ENCODE measurements around the gene ABCD1.
A peak's percentile ranks its signal among the peaks of the same experiment; 100 is the strongest.
"Not testable (repeated sequence)": the region's sequence is repeated elsewhere in the genome, so short reads cannot be mapped to it uniquely, and the experiment has no call there.

ABCD1 gene

DNA sequence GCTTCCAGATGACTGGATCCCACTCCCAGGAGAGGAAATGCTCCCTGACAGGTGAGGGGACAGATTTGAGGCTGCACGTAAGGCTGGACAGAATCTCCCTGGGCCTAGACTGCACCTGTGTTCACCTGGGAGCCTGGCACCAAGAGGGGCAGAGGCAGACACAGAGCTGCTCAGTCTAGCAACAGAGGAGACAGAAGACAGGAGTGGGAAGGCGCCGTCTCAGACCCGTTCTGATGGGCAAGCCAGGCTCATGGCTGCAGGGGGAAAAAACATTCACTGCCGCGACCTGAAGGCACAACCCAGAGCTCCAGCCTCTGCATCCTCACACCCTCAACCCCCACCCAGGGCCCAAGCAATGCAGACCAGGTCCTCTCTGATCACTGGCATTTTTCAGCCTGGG is 17.2 kb upstream of the ABCD1 start:
- no peak for DNase-seq

DNA sequence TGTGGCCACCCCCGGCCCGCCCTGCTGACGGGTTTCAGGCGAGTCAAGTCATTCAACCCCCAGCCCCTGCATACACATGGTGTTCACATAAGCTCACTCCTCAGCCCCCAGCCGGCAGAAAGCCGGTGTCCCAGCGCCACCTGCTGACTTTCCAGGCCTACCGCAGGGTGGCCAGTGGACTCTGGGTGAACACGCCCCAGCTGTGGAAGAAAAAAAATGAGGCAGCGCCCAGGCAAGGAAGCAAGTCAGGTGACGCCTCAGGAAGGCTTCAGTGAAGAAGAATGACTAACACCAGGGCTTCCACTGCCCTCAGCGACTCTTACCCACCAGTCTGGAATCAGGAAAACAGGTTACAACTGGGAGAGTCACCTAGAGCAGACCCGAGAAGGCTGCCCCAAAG is 16.2 kb upstream of the ABCD1 start:
- peak in 48 of 56 donors; percentile 3 to 75 (median 36) for DNase-seq

DNA sequence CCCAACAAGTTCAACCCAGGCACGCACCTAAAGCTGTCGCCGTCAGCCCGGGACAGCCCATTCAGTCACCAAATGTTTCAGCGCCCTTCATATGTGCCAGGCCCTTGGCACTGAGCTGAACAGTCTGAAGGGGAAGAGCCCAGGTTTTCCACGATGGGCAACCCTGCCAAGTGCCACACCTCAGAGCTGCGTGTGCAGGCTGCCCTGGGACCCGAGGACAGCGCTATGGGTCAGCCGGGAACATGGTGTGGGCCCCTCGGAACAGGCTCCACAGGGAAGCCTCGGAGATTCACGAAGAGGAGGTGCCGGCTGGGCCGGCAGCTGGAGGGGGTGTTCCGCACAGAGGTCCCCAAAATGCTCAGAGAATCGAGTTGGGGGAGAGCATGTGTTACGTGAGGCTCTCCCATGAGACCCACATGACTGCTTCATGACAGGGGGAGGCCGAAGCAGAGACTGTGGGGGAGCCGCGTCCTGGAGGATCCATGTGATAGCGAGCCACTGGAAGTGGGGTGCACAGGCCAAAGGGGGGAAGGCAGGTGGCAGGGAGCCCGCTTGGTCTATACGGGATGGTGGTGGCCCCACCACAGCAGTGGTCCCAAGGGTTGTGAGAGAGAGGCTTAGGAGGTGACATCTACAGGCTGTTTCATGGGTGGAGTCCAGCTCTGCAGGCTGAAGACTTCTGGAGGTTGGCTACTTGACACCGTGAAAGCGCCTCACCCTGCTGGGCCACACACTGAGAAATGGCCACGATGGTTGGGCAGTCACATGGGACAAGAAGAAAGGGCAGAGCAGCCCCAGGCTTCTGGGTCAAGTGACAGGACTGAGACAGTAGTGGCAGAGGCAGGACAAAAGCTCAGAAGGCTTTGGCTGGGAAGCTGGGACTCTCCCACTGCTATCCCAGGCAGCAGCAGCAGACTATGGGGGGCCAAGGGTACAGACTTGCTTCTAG is 14.7 kb upstream of the ABCD1 start:
- DNase-seq = no peak

DNA sequence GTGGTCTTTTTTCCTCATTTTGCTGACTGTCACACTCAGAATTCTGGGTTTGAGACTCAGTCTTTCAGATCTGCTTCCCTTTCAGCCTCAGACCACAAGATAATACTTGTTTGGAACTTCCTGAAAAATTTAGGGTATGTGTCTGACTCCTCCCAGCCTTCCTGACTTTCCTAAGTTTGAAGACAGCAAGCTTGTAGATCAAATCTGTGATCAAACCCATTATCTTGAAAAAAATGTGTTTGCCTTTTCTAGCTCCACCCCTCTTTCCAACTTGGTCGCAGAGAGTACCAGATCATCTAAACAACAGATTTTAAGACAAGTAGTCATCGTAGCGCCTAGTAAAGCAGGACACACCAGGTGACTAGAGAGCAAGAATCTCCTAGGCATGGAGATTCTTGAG is 10.4 kb upstream of the ABCD1 start:
- no peak for DNase-seq

DNA sequence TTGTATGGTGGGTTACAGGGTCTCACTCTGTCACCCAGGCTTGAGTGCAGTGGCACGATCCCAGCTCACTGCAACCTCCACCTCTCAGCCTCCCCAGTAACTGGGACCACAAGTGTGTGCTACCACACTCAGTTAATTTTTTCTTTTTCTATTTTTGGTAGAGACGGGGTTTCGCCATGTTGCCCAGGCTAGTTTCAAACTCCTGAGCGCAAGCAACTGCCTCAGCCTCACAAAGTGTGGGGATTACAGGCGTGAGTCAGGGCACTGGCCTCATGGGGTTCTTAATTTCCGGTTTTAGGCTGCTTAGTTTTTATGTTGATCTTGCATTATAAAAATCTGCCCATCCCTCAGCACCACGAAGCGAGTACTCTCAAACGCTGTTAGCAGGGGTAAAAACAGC is 7.2 kb upstream of the ABCD1 start:
- DNase-seq = no peak

DNA sequence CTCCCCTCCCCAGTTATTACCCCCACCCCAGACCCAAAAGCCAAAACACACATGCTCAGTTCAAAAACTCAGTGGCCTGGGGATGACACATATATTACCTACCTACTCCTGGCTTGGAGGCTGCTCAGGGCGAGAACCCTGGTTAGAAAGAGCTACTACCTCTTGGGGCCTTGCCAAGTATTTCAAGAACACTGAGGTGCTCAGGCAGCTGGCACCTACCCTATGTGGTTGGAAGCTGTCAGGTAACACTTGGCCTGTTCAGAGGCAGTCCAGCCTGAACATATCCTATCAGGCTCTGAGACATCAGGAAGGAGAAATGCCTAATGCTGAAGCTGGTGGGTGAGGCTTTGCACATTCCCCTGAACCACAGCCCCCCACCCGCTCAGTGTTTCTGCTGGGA is 5.4 kb upstream of the ABCD1 start:
- DNase-seq = no peak

DNA sequence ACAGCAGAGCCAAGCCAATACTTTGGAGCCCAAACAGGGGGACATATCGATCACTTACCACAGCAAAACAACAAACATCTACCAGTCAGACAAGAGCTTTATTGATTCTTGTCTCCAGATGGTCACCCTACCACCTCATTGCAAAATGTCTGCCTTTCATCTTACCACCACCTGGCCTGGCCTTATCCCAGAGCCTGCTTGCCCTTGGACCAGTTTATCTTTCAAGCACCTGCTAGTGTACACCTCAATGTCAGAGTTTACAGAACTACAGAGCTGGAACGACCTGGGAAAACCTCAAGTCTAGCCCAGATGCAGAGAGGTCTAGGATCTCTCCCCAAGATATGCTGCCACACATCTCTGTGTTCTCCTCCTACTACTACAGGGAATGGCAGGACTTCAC is 5.0 kb upstream of the ABCD1 start:
- DNase-seq = no peak

DNA sequence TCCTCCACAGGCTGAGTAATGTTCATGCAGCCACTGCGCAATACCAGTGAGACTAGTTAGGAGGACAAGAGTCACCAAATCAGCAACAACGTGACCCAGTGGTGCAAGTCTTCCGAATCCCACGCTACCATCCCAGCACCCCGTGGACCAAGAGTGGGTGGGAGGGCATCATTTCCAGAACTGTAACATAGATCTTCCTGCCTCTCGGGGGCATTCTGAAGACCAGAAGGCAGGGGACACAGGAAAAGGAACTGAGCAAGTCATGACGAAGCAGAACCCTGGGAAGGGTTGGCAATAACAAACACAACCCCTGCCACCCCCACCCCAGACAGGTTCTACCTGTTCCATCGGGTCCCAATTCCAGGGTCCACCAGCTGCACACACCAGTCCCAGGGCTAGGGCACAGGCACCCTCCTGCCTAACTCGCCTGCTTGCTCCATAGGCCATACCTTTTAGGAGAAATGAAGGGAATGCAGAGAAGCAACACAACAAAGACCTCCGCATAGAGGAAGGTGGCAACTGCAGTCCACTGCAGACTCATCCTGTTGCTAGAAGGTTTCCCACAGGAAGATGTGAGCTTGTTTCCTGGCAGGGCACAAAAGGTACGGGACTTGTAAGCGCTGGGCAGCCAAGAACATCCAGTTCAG is 1.8 kb upstream of the ABCD1 start:
- no peak for DNase-seq

DNA sequence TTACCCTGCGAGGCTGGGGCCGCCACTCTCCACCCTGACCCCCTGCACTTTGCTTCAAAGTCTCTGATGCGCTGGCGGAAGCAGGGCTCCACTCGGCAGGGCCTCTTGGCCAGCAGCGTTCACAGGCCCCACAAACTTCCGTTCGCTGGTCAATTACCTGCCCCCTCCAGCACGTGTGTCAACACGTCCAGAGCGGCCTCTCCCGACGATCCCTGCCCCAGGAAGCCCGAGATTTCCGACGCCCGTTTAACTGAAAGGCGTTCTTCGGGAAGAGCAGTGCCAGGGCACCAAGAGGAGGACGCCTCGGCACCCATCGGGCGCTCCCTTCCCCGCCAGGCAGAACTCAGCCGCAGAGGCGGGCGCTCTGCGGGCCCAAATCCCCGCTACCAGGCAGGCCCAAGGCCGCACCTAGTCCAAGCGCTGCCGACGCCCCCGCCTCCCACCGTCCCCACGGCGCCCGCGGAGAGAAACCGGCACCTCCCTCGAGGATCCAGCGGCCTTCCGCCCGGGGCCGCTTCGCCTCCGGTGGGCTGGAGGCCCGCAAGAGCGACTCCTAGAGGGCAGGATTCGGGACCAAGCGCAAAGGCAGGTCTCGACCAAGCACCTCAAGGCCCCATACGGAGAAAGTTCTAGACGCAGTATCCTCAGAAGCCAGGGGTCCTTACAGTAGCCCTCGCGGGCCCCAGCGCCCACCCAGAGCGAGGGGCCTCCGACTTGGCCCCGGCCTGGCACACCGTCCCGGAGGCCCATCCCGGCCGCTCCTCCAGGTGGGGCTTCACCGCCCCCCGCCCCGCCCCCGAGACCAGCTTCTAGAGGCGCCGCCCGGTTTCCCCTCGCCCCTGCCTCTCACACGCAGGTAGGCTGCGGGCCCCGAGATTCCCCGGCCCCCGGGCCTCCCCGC is 1.1 kb upstream of the ABCD1 start:
- peak in 2 of 56 donors; percentile 3 to 36 for DNase-seq

DNA sequence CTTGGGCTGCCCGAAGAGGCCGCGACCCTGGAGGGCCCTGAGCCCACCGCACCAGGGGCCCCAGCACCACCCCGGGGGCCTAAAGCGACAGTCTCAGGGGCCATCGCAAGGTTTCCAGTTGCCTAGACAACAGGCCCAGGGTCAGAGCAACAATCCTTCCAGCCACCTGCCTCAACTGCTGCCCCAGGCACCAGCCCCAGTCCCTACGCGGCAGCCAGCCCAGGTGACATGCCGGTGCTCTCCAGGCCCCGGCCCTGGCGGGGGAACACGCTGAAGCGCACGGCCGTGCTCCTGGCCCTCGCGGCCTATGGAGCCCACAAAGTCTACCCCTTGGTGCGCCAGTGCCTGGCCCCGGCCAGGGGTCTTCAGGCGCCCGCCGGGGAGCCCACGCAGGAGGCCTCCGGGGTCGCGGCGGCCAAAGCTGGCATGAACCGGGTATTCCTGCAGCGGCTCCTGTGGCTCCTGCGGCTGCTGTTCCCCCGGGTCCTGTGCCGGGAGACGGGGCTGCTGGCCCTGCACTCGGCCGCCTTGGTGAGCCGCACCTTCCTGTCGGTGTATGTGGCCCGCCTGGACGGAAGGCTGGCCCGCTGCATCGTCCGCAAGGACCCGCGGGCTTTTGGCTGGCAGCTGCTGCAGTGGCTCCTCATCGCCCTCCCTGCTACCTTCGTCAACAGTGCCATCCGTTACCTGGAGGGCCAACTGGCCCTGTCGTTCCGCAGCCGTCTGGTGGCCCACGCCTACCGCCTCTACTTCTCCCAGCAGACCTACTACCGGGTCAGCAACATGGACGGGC is 579 bp downstream of the ABCD1 start:
- no peak for DNase-seq

DNA sequence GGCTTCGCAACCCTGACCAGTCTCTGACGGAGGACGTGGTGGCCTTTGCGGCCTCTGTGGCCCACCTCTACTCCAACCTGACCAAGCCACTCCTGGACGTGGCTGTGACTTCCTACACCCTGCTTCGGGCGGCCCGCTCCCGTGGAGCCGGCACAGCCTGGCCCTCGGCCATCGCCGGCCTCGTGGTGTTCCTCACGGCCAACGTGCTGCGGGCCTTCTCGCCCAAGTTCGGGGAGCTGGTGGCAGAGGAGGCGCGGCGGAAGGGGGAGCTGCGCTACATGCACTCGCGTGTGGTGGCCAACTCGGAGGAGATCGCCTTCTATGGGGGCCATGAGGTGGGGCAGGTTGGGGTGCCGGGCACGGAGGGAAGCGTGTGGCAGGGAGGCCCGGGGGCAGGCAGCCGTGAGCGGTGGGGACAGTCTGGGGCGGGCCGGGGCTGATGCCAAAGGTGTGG is 1.2 kb downstream of the ABCD1 start:
- DNase-seq = peak in 1 of 56 donors; percentile 25

DNA sequence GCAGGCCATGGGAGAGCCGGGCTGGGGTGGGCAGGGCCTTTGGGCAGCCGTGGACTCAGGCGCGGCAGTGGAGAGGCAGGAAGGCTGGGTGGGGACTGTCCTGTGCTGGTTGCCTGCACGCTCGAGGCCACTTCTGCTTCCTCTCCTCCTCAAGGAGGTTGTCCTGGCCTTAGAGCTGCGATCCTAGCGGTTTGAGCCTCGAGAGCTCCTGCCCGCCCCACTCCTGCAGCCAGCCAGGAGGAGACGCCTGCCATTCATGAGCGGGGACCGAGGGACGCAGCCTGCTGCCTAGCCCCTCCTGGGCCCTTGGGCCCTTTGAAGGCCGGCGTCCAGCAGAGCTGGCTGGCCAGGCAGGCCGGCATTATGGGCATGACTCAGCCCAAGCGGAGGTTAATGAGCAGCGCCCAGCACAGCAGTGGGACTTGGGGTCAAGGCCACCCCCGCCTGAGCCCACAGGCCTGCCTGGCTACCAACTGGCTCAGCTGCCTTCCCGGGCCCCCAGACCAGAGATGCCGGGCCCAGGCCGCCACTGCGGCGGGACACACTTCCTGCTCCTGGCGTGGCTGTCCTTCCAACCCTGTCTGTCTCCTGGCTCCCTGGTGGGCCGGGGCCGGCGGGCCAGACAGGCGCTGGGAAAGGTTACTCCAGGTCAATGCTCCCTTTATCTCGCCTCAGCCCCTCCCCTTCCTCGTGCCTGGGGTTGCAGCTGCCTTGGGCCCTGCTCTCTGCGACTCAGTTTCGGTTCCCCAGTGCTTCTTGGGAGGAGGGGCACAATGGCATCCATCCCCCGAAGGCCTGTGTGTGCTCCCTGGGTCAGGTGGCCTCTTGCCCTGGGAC is 1.8 kb downstream of the ABCD1 start:
- peak in 32 of 56 donors; percentile 16 to 83 (median 60) for DNase-seq

DNA sequence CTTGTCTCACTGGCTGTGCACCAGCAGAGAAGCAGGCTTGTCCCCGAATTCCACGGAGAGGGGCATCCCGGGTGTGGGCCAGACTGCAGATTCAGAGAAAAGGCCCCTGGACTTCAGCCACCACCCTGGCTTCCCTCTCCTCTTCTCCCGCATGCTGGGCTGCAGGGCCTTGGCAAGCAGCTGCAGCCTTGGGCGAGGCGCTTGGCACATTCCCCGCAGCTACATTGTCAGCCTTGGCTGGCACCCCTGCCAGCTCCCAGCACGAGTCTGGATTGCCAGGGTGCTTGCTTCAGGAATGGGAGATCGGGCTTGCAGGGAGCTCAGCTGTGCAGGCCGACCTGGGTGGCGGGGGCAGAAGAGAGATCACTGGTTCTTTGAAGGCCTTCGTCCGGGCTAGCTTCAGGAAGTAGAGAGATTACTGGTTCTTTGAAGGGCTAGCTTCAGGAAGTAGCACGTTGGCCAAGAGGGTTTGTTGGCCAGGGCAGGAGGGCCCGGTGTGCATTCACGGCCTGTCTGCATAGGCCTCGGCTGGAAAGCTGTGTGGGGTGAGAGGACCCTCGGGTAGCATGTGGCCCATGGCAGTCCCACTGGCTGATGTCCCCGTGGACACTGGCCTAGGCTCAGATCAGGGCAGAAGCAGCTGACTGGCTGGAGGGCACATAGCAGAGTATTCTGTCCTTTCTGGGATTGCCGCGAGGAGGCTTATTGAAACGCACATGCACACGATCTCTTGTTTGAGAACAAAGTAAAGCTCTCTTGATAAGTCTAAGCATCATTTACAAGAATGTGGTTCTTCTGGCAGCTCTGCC is 2.7 kb downstream of the ABCD1 start:
- peak in 53 of 56 donors; percentile 3 to 83 (median 61) for DNase-seq

DNA sequence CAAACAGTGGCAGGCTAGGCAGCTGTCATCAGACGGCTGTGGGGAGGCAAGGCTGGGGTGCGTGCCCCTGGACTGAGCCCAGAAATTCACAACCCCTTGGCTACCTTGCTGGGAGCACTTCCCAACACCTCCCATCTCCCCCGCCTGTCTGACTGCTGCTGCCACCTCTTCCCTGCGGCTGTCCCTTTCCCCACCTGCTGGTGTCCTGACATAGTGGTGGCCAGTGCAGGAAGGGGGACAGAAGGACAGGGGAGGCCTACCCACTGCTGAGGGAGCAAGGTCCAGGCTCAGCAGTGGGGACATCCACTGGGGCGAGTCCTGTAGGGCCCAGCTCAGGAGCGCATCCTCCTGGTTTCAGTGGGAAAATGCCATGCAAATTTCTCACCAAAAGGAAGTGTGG is 3.4 kb downstream of the ABCD1 start:
- no peak for DNase-seq

DNA sequence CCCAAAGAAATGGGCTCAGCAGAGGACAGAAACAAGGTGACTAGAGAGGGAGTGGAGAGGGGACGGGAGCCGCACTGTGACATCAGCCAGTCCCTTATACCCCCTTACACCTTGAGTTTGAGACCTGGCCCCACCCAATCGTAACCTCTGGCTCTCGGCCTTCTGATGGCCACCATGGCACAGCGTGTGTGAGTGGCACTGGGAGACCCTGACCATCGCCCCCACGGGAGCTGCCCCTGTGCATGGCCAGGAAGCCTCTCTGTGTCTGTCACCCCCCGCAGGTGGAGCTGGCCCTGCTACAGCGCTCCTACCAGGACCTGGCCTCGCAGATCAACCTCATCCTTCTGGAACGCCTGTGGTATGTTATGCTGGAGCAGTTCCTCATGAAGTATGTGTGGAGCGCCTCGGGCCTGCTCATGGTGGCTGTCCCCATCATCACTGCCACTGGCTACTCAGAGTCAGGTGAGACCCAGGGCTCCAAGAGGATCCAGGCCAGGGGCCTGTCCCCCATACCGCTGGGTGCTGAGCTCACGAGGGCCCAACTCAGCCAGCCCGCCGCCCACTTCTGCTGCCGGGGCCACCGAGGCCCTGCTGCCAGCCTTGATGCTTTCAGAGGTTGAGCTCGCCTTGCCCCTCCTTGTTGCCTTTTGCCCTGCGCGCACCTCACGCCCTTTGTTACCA is 4.4 kb downstream of the ABCD1 start:
- DNase-seq = no peak

DNA sequence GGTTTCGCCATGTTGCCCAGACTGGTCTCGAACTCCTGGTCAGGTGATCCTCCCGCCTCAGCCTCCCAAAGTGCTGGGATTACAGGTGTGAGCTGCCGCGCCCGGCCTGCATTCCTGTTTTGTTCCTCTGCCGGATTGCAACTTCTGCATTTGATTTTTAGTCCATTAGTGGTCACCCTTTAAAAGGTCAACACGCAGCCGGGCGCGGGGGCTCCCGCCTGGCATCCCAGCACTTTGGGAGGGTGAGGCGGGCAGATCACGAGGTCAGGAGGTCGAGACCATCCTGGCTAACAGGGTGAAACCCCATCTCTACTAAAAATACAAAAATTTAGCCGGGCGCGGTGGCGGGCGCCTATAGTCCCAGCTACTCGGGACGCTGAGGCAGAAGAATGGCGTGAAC is 5.5 kb downstream of the ABCD1 start:
- DNase-seq = not testable (repeated sequence)

DNA sequence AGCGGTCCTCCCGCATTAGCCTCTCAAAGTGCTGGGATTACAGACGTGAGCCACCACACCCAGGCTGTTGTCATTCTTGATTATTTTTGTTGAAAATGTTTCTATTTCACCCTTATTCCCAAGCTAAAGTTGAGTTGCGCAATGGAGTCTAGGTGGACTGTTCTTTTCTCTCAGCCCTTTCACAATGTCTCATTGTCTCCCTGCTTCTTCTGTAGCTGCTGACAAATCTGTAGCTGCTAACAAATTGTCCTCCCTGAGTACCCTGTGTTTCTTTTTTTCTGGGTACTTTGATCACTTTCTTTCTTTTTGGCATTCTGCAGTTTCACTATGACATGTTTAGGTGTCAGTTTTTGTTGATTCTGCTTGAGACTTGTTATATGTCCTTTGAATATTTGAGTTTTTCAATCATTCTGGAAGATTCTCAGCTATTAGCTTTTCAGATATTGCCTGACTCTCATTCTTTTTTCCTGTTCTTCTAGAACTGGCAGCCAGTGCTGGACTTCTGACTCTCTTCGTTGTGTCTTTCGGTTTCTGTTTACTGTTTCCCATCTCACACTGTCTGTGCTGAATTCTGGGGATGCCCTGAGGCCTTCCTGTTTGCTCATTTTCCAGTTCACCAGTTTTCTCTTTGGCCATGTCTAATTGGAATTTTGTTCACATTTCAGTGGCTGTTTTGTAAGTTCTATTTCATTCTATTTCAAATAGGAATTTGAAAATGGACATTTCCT is 6.6 kb downstream of the ABCD1 start:
- DNase-seq = no peak

DNA sequence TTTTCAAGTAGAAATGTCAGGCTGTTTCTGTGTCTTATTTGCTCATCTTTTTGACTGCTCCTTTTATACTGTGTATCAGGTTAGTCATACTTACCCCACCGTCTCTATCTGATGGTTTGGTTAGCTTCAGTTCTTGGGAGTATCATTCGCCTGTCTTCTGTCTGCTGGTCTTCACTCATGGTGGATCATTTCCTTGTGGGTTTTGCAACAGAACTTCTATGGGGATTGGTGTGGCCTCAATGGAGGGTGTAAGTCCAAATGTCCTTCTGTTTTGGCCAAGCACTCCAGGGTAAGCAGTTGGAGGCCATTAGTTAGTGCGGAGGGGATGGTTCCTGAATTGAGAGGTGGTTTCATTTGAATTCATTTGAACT is 7.2 kb downstream of the ABCD1 start:
- DNase-seq = no peak

All from amygdala (tissue), 56 donors.